Coronary artery (tissue), 2 donors: ENCODE results near the gene ZNF385A.
A peak's percentile ranks its signal among the peaks of the same experiment; 100 is the strongest.

ENCODE experiments used
- DNase-seq: peaks from one replicate; pipeline ENCODE4 v3.0.0-alpha.2; 2017; ENCODE audit warnings: low spot score
- H3K27ac ChIP-seq, 2 donors: fragments of 200-600 bp; sonication (generic); one replicate each; pipeline ENCODE4 v1.5.1; 2016 to 2019
- H3K4me3 ChIP-seq: fragments of 200-600 bp; sonication (generic); 2 replicates; pipeline ENCODE4 v1.5.1; 2016; ENCODE audit warnings: mild to moderate bottlenecking, moderate library complexity
- TF ChIP-seq, protein P1 (sequence below): fragments of 200-600 bp; sonication (generic); IDR thresholded peaks from one replicate; pipeline ENCODE4 v1.5.1; 2019; ENCODE audit warnings: antibody characterized with exemption

The ZNF385A gene, protein sequence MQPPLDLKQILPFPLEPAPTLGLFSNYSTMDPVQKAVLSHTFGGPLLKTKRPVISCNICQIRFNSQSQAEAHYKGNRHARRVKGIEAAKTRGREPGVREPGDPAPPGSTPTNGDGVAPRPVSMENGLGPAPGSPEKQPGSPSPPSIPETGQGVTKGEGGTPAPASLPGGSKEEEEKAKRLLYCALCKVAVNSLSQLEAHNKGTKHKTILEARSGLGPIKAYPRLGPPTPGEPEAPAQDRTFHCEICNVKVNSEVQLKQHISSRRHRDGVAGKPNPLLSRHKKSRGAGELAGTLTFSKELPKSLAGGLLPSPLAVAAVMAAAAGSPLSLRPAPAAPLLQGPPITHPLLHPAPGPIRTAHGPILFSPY

DNA sequence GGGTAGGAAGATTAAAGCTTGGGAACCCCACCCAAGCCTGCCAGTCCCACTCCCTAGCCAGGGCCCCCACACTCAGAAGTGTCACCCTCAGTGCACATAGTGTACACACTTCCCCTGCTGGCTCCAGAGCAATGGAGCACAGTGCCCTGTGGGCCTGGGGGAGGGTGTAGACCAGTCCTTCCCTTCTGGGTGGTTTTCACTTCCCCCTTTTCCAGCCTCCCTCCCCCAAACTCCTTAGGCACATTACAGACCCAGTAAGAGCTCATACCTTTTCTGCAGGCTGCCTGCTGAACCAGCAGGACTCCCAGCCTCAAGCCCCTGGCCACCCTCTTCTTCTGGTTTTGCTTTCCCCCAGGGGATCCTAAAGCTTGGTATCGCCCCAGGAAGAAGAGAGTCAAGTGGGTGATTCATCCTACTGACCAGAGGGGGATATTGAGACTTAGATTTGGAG, at the start of gene ZNF385A:
ZNF385A (minus strand) TSS at position 143 of the 451 bp plus-strand sequence. CDS start 219 bp downstream, outside the sequence.
- no peak within 1 kb of the TSS for H3K4me3 ChIP-seq

DNA sequence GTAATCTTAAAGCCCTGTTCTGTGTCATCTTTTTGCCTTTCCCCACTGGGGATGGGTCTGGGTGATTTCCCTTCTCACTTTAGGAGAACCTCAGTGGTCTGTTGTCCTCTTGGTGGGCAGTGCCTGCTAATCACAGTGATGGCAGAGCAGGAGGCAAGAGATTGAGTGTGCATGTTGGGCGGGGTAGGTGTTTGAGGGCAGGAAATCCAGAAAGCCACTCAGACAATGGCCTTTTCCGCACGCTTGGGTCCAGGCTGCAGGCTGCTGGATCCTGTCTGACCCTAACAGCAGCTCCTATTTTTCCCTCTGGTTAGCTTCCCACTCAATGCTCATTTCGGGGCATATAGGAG, 48.3 kb upstream of the ZNF385A start:
- Histone ChIP-seq H3K27ac (peak overlapping the region in 1 of 2 donors; percentile 67), H3K4me3 (no peak overlapping the region)
- TF ChIP-seq, protein P1, sequence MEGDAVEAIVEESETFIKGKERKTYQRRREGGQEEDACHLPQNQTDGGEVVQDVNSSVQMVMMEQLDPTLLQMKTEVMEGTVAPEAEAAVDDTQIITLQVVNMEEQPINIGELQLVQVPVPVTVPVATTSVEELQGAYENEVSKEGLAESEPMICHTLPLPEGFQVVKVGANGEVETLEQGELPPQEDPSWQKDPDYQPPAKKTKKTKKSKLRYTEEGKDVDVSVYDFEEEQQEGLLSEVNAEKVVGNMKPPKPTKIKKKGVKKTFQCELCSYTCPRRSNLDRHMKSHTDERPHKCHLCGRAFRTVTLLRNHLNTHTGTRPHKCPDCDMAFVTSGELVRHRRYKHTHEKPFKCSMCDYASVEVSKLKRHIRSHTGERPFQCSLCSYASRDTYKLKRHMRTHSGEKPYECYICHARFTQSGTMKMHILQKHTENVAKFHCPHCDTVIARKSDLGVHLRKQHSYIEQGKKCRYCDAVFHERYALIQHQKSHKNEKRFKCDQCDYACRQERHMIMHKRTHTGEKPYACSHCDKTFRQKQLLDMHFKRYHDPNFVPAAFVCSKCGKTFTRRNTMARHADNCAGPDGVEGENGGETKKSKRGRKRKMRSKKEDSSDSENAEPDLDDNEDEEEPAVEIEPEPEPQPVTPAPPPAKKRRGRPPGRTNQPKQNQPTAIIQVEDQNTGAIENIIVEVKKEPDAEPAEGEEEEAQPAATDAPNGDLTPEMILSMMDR = no peak
- DNase-seq = peak; percentile 72

More for the DNA sequence above, at the start of gene ZNF385A:
- no peak for DNase-seq
- TF ChIP-seq, protein P1 = no peak
- peak within 1 kb of the TSS in 1 of 2 donors; percentile 76 for H3K27ac ChIP-seq

DNA sequence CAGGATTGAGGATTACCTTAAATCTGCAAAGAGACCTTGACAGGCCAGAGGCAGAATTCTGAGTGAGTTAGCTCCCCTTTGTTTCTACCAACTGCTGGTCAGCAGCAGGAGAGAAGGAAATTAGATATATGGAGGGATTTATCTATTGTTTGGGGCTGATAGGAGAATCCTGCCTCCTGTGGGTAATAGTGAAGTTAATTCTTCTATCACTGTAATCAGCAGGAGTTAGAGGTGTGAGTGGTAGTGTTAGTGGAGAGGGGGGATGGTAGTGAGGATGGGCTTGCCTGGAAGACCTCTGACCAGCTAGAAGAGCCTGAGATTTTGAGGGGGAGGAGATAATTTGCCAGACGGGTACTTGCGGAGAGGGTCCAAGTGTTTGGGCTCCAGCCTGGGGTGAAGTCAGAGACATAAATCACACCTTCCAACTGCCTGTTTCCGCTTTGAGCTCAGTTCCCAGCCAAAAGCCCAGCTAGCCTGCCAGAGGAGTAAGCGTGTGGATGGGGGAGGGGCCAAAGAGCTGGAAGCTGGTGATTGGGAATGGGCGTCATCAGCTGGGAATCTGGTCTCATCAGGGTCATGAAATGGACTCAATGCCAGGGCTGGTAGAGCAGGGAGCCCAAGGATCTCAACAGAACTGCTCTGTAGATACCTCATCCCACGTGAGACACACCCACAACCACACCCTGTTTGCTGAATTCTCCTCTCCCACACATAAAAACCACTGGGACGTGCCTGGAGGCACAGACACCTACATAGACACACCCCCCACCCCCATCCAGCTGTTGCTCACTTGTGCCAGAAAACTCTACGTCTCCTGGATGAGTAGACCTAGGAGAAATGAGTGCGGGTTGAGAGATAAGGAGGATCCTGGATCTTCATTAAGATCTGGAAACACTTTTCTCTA, 47.6 kb upstream of the ZNF385A start:
- DNase-seq = peak; percentile 84
- Histone ChIP-seq H3K27ac (peak overlapping the region in 1 of 2 donors; percentile 67), H3K4me3 (no peak overlapping the region)
- TF ChIP-seq, protein P1 = no peak

DNA sequence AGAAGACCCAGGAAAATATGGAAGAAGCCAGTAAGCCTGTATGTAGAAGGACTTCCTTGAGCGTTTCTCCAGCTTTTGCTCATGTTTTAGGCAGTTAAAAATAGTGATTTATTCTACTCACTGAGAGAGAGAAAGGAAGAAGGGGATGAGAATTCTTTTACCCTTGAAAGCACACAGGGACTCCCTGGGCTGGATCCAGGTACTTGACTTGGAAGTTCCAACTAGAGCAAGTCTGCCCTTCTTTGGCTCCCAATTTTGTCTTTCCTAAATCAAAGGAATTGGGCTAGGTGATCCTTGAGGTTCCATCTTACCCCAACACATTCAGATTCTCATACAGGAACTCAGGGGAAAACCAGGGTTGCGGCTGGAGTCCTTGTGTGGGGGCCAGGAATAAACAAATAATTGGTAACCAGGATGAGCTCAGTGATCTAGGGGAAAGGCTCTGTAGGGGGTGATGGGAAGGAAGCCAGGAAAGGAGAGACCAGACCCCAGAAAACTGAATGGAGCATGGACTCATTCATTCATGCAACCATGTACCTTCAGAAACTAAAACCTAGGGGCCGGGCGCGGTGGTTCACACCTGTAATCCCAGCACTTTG, 46.0 kb upstream of the ZNF385A start:
- TF ChIP-seq, protein P1 = no peak
- DNase-seq = no peak
- no peak overlapping the region for H3K27ac ChIP-seq
- no peak overlapping the region for H3K4me3 ChIP-seq

DNA sequence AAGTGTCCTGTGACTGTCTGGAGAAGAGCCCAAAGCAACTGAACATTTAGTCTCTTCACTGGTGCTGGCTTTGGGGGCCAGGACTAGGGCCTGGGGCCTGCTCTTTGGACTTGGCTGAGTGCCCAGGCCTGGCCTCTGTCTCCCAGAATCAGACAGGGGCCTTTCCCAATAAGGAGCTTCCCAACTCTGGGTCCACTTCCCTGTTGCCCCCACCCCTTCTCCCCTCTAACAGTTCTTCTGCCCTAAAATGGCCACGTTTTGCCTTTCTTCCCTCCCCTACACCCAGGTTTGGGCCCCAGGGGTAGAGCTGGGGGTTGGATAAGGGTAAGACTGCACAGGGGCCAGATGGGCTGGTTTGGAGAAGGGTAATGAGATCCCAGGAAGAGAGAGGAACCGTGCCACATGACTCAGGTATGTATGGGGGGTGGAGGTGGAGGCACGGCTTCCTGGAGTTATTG, 44.5 kb upstream of the ZNF385A start:
- DNase-seq = no peak
- TF ChIP-seq, protein P1 = no peak
- Histone ChIP-seq H3K4me3 (peak overlapping the region; percentile 19), H3K27ac (peak overlapping the region; percentile 37 to 64)

DNA sequence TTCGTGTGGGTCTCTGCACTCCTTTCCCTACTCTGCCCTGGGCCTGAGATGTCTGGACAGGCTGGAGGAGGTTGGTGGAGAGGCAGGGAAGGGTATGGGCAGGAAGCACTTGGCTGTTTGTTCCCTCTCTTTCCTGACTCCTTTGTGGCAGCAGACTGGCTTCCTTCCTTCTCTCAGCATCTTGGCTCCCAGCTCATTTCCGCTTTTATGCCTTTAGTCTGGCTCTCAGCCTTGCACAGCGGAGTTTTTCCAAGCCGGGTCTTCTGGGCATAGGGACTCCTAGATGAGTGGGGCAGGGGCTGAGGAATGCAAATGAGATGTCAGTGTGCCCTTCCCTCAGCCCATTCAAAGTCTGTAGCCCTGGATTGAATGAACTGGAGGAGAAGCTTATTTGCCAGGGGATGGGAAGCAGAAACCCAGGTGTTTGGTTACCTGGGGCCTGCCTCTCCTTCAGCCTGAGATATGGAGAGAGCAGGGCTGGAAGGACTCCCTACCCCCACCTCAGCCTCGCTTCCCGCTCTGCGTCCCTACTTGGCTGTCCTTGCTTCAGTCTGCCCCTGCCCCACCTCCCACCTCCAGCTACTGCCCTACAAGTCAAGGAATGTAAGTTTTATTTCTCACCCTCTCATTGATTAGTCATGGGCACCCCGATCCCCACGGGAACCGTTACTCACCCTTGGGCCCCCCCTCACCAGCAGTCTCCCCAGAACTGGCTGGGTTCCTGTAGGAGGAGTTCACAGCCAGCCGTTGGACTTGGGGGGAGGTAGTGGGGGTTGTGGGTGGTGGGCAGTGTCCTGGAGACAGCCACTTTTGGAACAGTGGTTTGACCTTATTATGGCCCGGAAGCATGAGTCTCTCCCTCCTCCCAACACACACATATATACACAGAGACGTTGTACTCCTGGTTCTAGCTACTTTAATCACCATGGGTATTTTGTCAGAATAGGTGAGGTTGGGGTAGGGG, 43.8 kb upstream of the ZNF385A start:
- DNase-seq = peak; percentile 83
- peak overlapping the region; percentile 37 to 64 for H3K27ac ChIP-seq
- TF ChIP-seq, protein P1 = no peak
- H3K4me3 ChIP-seq = peak overlapping the region; percentile 19
